ENCODE measurements around the gene PPM1J.

The PPM1J gene

GRCh38 chr1:112708489-112708888 is 6.6 kb downstream of the PPM1J start:
- Histone ChIP-seq H3K9ac (ENCODE audit: low read length) (no peak overlapping the region), H3K27me3 (ENCODE audit: control insufficient read depth, insufficient read depth, low read length) (no peaks in the 10 kb centered on the region), H3K9me3 (ENCODE audit: control insufficient read depth, low read length) (no peaks in the 10 kb centered on the region), H3K4me3 (ENCODE audit: low read length) (no peak overlapping the region), H3K36me3 (ENCODE audit: control insufficient read depth, insufficient read depth, low read length) (no peaks in the 10 kb centered on the region), H3K4me1 (ENCODE audit: control insufficient read depth, insufficient read depth, low read length) (peaks cover 32% of the 10 kb centered on the region)

GRCh38 chr1:112708002-112708448 is 7.1 kb downstream of the PPM1J start:
- no peaks in the 10 kb centered on the region for H3K9me3 ChIP-seq (ENCODE audit: control insufficient read depth, low read length)
- H3K9ac ChIP-seq (ENCODE audit: low read length): no peak overlapping the region
- H3K4me3 ChIP-seq (ENCODE audit: low read length): no peak overlapping the region
- no peaks in the 10 kb centered on the region for H3K27me3 ChIP-seq (ENCODE audit: control insufficient read depth, insufficient read depth, low read length)
- H3K36me3 ChIP-seq (ENCODE audit: control insufficient read depth, insufficient read depth, low read length): peaks cover 3% of the 10 kb centered on the region
- H3K4me1 ChIP-seq (ENCODE audit: control insufficient read depth, insufficient read depth, low read length): peaks cover 32% of the 10 kb centered on the region

GRCh38 chr1:112707221-112708001 is 7.7 kb downstream of the PPM1J start:
- Histone ChIP-seq H3K4me3 (ENCODE audit: low read length) (no peak overlapping the region), H3K27me3 (ENCODE audit: control insufficient read depth, insufficient read depth, low read length) (no peaks in the 10 kb centered on the region), H3K9me3 (ENCODE audit: control insufficient read depth, low read length) (no peaks in the 10 kb centered on the region), H3K4me1 (ENCODE audit: control insufficient read depth, insufficient read depth, low read length) (peaks cover 38% of the 10 kb centered on the region), H3K36me3 (ENCODE audit: control insufficient read depth, insufficient read depth, low read length) (peaks cover 5% of the 10 kb centered on the region), H3K9ac (ENCODE audit: low read length) (peak overlapping the region; percentile 88)

- Histone ChIP-seq H3K36me3 (ENCODE audit: control insufficient read depth, insufficient read depth, low read length) (peaks cover 10% of the 10 kb centered on the region), H3K9ac (ENCODE audit: low read length) (peak within 1 kb of the TSS; percentile 88), H3K4me1 (ENCODE audit: control insufficient read depth, insufficient read depth, low read length) (peaks cover 46% of the 10 kb centered on the region), H3K27me3 (ENCODE audit: control insufficient read depth, insufficient read depth, low read length) (no peaks in the 10 kb centered on the region), H3K9me3 (ENCODE audit: control insufficient read depth, low read length) (no peaks in the 10 kb centered on the region), H3K4me3 (ENCODE audit: low read length) (peak within 1 kb of the TSS; percentile 78)
Measured at GRCh38 chr1:112706505-112707220, 8.5 kb downstream of the PPM1J start, which contains the start of gene RHOC. Gene RHOC (minus strand): TSS chr1:112707127. CDS start chr1:112703799, 3,328 bp downstream.

- peaks cover 61% of the 10 kb centered on the region for H3K4me1 ChIP-seq (ENCODE audit: control insufficient read depth, insufficient read depth, low read length)
- peak overlapping the region; percentile 88 for H3K9ac ChIP-seq (ENCODE audit: low read length)
- H3K9me3 ChIP-seq (ENCODE audit: control insufficient read depth, low read length): no peaks in the 10 kb centered on the region
- H3K36me3 ChIP-seq (ENCODE audit: control insufficient read depth, insufficient read depth, low read length): peaks cover 10% of the 10 kb centered on the region
- H3K27me3 ChIP-seq (ENCODE audit: control insufficient read depth, insufficient read depth, low read length): no peaks in the 10 kb centered on the region
- H3K4me3 ChIP-seq (ENCODE audit: low read length): peak overlapping the region; percentile 45
Measured at GRCh38 chr1:112704934-112705627, 10.1 kb downstream of the PPM1J start.

- Histone ChIP-seq H3K4me3 (ENCODE audit: low read length) (peak overlapping the region; percentile 39), H3K27me3 (ENCODE audit: control insufficient read depth, insufficient read depth, low read length) (no peaks in the 10 kb centered on the region), H3K4me1 (ENCODE audit: control insufficient read depth, insufficient read depth, low read length) (peaks cover 68% of the 10 kb centered on the region), H3K36me3 (ENCODE audit: control insufficient read depth, insufficient read depth, low read length) (peaks cover 10% of the 10 kb centered on the region), H3K9ac (ENCODE audit: low read length) (peak overlapping the region; percentile 88), H3K9me3 (ENCODE audit: control insufficient read depth, low read length) (no peaks in the 10 kb centered on the region)
Measured at GRCh38 chr1:112704391-112704933, 10.7 kb downstream of the PPM1J start.

GRCh38 chr1:112703706-112704105 is 11.4 kb downstream of the PPM1J start:
- Histone ChIP-seq H3K4me1 (ENCODE audit: control insufficient read depth, insufficient read depth, low read length) (peaks cover 75% of the 10 kb centered on the region), H3K4me3 (ENCODE audit: low read length) (no peak overlapping the region), H3K36me3 (ENCODE audit: control insufficient read depth, insufficient read depth, low read length) (peaks cover 10% of the 10 kb centered on the region)

GRCh38 chr1:112702420-112703261 is 12.5 kb downstream of the PPM1J start:
- Histone ChIP-seq H3K36me3 (ENCODE audit: control insufficient read depth, insufficient read depth, low read length) (peaks cover 10% of the 10 kb centered on the region), H3K27me3 (ENCODE audit: control insufficient read depth, insufficient read depth, low read length) (no peaks in the 10 kb centered on the region), H3K4me3 (ENCODE audit: low read length) (no peak overlapping the region), H3K4me1 (ENCODE audit: control insufficient read depth, insufficient read depth, low read length) (peaks cover 84% of the 10 kb centered on the region), H3K9me3 (ENCODE audit: control insufficient read depth, low read length) (no peaks in the 10 kb centered on the region), H3K9ac (ENCODE audit: low read length) (peak overlapping the region; percentile 4)

More at GRCh38 chr1:112703706-112704105, 11.4 kb downstream of the PPM1J start:
- Histone ChIP-seq H3K9ac (ENCODE audit: low read length) (no peak overlapping the region), H3K9me3 (ENCODE audit: control insufficient read depth, low read length) (no peaks in the 10 kb centered on the region), H3K27me3 (ENCODE audit: control insufficient read depth, insufficient read depth, low read length) (no peaks in the 10 kb centered on the region)

- Histone ChIP-seq H3K9me3 (ENCODE audit: control insufficient read depth, low read length) (no peaks in the 10 kb centered on the region), H3K9ac (ENCODE audit: low read length) (peak overlapping the region; percentile 49), H3K4me1 (ENCODE audit: control insufficient read depth, insufficient read depth, low read length) (peaks cover 80% of the 10 kb centered on the region), H3K27me3 (ENCODE audit: control insufficient read depth, insufficient read depth, low read length) (no peaks in the 10 kb centered on the region), H3K36me3 (ENCODE audit: control insufficient read depth, insufficient read depth, low read length) (peaks cover 10% of the 10 kb centered on the region), H3K4me3 (ENCODE audit: low read length) (no peak overlapping the region)
Measured at GRCh38 chr1:112702067-112702395, 13.1 kb downstream of the PPM1J start.

GRCh38 chr1:112701227-112702066 is 13.7 kb downstream of the PPM1J start:
- Histone ChIP-seq H3K4me1 (ENCODE audit: control insufficient read depth, insufficient read depth, low read length) (peaks cover 80% of the 10 kb centered on the region), H3K9ac (ENCODE audit: low read length) (peak overlapping the region; percentile 49), H3K9me3 (ENCODE audit: control insufficient read depth, low read length) (no peaks in the 10 kb centered on the region), H3K27me3 (ENCODE audit: control insufficient read depth, insufficient read depth, low read length) (no peaks in the 10 kb centered on the region), H3K36me3 (ENCODE audit: control insufficient read depth, insufficient read depth, low read length) (peaks cover 10% of the 10 kb centered on the region), H3K4me3 (ENCODE audit: low read length) (no peak overlapping the region)
